Omental fat pad (tissue), 4 donors: Measurements from ENCODE around the gene LAMP2. TPM values are rescaled to one million over a fixed set of nuclear protein-coding genes. Genes with fewer than 3 reads are reported as not detected.

Experiments used
- ATAC-seq: fragments of 150-250 bp; one replicate; pipeline ENCODE4 v1.9.1; 2016; ENCODE audit warnings: mild to moderate bottlenecking, moderate library complexity; ENCODE audit not compliant: low FRiP score
- DNase-seq: peaks from one replicate; pipeline ENCODE4 v3.0.0-alpha.2; 2019; ENCODE audit warnings: low spot score
- total RNA-seq, 4 donors: library from RNA; depleted of rRNA; stranded (reverse); fragments of >200 nt; gene quantifications; one replicate each; pipeline ENCODE4 v1.1.0, GENCODE V29; 2016
- TF ChIP-seq, protein P1 (sequence below), 3 donors: fragments of 450-650 bp; IDR thresholded peaks; one replicate each; pipeline ENCODE4 v1.5.1; 2016 to 2017; ENCODE audit warnings: antibody characterized with exemption in 3 of 3, mild to moderate bottlenecking in 3 of 3, moderate library complexity in 2 of 3

Gene LAMP2
- total RNA-seq, 4 donors from 2014 or later = 111 to 123 (median 117) TPM

DNA sequence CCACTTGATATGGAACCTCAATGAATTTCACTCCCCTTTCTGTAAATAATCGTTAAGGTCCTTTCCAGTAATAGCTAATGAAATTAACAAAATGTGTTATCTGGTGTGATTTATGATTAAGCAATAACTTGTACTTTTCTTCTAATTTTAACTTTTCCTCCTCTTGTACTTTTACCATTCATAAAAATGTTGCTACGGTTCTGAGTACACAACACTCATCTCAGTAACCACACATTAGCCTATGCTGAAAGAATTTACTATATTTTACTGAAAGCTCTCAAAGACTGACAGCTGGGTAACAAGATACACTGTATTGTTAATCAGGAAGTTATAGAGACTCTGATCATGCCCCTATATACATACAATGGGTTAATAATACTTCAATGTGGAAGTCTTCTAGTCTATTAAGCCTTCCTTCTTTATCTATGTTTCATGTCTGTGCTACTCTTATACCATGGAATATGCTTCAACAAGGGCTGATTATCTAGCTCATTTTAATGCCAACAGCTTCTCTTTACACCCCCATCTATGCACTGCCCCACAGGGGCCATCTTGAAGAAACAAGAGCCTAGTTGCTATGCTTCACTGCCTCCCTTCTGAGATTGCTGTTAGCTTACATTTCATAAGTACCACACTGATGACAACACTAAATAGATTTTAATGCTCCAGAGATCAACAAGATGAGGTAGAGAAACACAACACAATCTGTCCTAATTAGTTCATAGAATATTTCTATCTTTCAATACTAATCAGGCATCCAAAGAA, 39.1 kb downstream of the LAMP2 start:
- ATAC-seq = no peak
- TF ChIP-seq, protein P1, sequence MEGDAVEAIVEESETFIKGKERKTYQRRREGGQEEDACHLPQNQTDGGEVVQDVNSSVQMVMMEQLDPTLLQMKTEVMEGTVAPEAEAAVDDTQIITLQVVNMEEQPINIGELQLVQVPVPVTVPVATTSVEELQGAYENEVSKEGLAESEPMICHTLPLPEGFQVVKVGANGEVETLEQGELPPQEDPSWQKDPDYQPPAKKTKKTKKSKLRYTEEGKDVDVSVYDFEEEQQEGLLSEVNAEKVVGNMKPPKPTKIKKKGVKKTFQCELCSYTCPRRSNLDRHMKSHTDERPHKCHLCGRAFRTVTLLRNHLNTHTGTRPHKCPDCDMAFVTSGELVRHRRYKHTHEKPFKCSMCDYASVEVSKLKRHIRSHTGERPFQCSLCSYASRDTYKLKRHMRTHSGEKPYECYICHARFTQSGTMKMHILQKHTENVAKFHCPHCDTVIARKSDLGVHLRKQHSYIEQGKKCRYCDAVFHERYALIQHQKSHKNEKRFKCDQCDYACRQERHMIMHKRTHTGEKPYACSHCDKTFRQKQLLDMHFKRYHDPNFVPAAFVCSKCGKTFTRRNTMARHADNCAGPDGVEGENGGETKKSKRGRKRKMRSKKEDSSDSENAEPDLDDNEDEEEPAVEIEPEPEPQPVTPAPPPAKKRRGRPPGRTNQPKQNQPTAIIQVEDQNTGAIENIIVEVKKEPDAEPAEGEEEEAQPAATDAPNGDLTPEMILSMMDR (IDR thresholded peaks at IDR 0.05) = no peak
- DNase-seq = no peak

DNA sequence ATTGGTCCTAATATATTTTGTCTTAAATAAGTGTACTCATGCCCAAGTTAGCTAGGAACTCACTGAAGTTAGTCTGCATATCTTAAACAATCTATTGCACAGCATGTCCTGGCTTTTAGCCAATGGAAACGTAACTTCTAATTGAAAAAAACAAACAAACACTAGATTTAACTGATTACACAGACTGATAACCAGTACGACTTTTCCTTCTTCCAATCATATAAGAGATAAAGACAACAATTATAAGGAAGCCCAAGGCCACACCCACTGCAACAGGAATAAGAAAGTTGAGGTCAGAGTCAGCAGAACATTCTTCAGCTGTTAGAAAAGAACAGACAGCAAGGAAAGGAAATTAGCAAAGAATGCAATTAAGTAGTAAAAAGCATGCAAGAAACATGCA, 40.8 kb downstream of the LAMP2 start:
- DNase-seq = no peak
- ATAC-seq = no peak
- TF ChIP-seq, protein P1 (IDR thresholded peaks at IDR 0.05) = no peak

DNA sequence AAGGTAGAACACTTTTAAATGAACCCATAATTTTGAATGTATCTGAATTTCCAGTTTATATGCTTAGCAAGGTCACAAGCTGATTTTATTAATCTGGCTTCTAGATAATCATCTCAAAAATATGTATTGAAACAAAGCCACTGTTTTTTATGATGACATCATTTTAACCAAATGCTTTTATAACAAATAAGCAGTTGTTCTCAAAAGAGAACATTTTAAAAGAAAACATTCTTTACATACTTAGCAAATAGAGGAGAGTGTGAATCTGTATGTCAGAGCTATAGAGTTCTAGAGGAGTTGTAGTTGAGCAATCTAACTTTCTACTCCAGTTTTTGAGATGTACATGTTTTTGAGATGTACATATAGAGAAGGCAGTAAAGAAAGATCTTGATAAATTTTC, 42.5 kb downstream of the LAMP2 start:
- TF ChIP-seq, protein P1 (IDR thresholded peaks at IDR 0.05) = no peak
- ATAC-seq (no peak), DNase-seq (no peak)

DNA sequence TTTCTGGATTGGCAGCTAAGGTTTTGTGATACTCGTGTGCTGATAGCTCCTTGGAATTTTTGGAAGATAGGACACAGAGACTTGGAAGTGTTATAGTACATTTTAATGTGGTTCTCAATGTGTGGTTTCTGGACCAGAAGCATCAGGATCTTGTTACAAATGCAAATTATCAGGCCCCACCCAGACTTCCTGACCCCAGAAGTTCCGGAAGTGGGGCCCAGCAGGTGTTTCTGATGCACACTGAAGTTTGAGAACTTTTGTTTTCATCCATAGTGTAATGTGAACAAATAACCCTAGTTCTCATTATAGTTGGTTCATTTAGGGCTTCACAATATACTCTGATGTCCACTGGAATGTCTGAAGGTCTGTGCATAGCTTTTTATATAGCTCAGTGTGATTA, 49.6 kb downstream of the LAMP2 start:
- DNase-seq = no peak
- TF ChIP-seq, protein P1 (IDR thresholded peaks at IDR 0.05) = no peak
- no peak for ATAC-seq

DNA sequence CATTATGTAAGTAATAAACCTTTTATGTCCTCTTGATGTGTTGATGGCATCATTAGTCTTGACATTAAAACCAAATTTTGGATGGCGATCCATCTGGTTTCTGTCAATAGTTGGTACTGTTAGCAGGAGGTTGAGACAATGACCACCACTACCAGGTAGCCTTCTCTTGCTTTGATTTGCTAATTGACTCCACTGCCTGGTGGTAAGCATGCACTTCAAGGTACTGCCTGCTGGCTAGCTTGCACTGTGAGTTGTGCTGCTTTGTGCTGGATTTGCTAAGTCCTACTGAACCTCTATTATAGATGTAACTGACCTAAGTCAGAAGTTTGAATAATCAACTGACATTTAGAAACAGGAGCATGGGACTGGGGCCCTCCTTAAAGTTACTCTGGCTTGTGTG, 60.9 kb downstream of the LAMP2 start:
- no peak for DNase-seq
- TF ChIP-seq, protein P1 (IDR thresholded peaks at IDR 0.05) = no peak
- no peak for ATAC-seq

DNA sequence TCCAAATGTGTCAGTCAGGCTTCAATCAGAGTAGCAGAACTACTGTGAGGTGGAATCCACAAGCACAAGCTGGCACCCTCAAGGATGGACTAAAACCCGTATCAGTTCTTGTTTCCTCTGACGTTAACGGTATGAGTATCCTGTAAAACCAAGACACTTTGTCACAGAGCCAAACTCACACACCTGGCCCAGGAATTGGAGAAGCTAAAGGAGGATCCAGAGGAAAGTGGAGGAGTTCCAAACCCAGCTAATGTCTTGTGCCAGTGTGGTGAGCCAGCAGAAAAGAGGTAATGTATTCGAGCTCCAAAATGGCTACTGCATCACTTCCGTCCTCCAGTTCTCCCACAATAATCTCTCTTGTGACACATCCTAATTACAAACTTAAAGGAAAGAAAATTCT, 62.5 kb downstream of the LAMP2 start:
- TF ChIP-seq, protein P1 (IDR thresholded peaks at IDR 0.05) = no peak

DNA sequence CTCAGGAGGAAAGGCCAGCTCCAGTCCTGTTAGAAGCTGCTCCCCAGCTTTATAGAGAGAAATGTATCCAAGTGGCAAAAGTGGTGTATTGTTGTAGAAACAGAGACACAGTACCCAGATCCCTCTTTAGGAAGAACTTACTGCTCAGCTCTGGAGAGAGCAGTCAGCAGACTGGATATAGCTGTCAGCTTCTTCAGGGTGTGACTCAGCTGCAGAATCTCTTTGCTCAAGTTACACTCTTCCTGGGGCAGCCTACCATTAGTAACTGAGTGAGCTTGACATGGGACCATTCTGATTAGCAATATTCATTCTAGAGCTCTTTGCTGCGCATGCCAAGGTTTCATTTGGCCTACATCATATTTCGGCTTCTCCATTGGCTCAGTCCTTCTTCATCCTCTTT, 66.7 kb downstream of the LAMP2 start:
- DNase-seq (no peak), ATAC-seq (no peak)
- TF ChIP-seq, protein P1 (IDR thresholded peaks at IDR 0.05) = no peak

More for the DNA sequence above, 62.5 kb downstream of the LAMP2 start:
- no peak for DNase-seq
- no peak for ATAC-seq
